ENCODE measurements around the gene PATZ1. TPM values are rescaled to one million over a fixed set of nuclear protein-coding genes. Genes with fewer than 3 reads are reported as not detected.
A peak's percentile ranks its signal among the peaks of the same experiment; 100 is the strongest.

The PATZ1 gene
- total and polyA plus RNA-seq, 2 of the 4 experiments (the other 2 are of a cell fraction): 6.5 to 10.5 TPM

- peak within 1 kb of the TSS; percentile 83 for H3K9ac ChIP-seq (ENCODE audit: low read depth, low read length)
- H3K27ac ChIP-seq (ENCODE audit: insufficient read depth, low read length): peak within 1 kb of the TSS; percentile 69
- in situ Hi-C loops (cut with MboI; ENCODE audit: low sequenced_read_pairs) (no loop called here), dilution Hi-C loops (cut with HindIII; ENCODE audit: low sequenced_read_pairs, unreplicated experiment) (no loop called here), intact Hi-C loops (cut with micrococcal nuclease) (loop anchor here (2.0 kb wide), 1 partner anchor 52 kb away; no protein-coding TSS in a partner anchor)
- H4K20me1 ChIP-seq (ENCODE audit: insufficient read depth, low read length): no peaks in the 10 kb centered on the region
- ATAC-seq (ENCODE audit: low read depth) (peak; percentile 73), DNase-seq (peak; percentile 91)
- H3K14ac ChIP-seq (replicated peaks; ENCODE audit: low read depth, low read length): peak within 1 kb of the TSS; percentile 100
- H3K36me3 ChIP-seq (ENCODE audit: control insufficient read depth, insufficient read depth, low read length): peaks cover 17% of the 10 kb centered on the region
- 0 out of 2 replicates have a peak, but pooled peaks cover 7% of the 10 kb centered on the region for H3K9me1 ChIP-seq (ENCODE audit: insufficient read depth, low read length)
- peak within 1 kb of the TSS; percentile 86 for H4K91ac ChIP-seq (ENCODE audit: insufficient read depth, low read depth, low read length)
- H3K4me3 ChIP-seq (ENCODE audit: insufficient read depth, low read depth, low read length): peak within 1 kb of the TSS; percentile 54
- H2BK20ac ChIP-seq (ENCODE audit: low read depth, low read length): peak within 1 kb of the TSS; percentile 72
- H3K18ac ChIP-seq (ENCODE audit: low read depth, low read length): peak within 1 kb of the TSS; percentile 55
- ChIA-PET POLR2A (ENCODE audit: unreplicated experiment) (interaction anchor here (0.8 kb wide), 1 partner anchor 115 kb away, joined by 3 read pairs; no protein-coding TSS in a partner anchor), CTCF (interaction anchor here (0.7 to 2.2 kb wide), 4 partner anchors 10 to 21 kb away, joined by 4 to 10 read pairs (median 4); no protein-coding TSS in a partner anchor)
- H4K8ac ChIP-seq (ENCODE audit: low read depth in 2 of 2, low read length in 2 of 2): peak within 1 kb of the TSS; percentile 6 to 89; a peak in 3 of 4 replicates
- H3K4me1 ChIP-seq (ENCODE audit: control insufficient read depth, insufficient read depth, low read length): peaks cover 9% of the 10 kb centered on the region; the same call in 1 of the 2 replicates
- BruUV-seq (replicated peaks): no TSS peak
- H3K4ac ChIP-seq (ENCODE audit: low read depth, low read length): peak within 1 kb of the TSS; percentile 98
- 0% methylated on average over 7 of the region's 19 CpGs; no CpG with 5 or more reads in 1 of the 2 experiments for WGBS, 2 experiments (ENCODE audit: extremely low coverage in 2 of 2, insufficient read length in 1 of 2)
- H3K27me3 ChIP-seq (ENCODE audit: control insufficient read depth, insufficient read depth, low read length): no peaks in the 10 kb centered on the region
- peaks cover 16 to 35% of the 10 kb centered on the region in 2 experiments for H3K79me1 ChIP-seq (ENCODE audit: low read depth in 1 of 2, low read length in 2 of 2)
- H2BK5ac ChIP-seq (ENCODE audit: low read depth, low read length, poor library complexity, severe bottlenecking): peak within 1 kb of the TSS; percentile 90
- H3K4me2 ChIP-seq (ENCODE audit: low read depth, low read length): peak within 1 kb of the TSS; percentile 93
- H3K56ac ChIP-seq (ENCODE audit: extremely low read depth, insufficient read depth, low read length): peak within 1 kb of the TSS; percentile 82; the same call in 1 of the 2 replicates
- peak within 1 kb of the TSS; percentile 82 for H2BK120ac ChIP-seq (ENCODE audit: low read depth, low read length)
- H2BK15ac ChIP-seq (ENCODE audit: low read depth, low read length): peak within 1 kb of the TSS; percentile 39; the same call in 2 of the 3 replicates
- H2AK9ac ChIP-seq (replicated peaks; ENCODE audit: low read depth, low read length, poor library complexity): peak within 1 kb of the TSS; percentile 95
- H4K5ac ChIP-seq (ENCODE audit: low read depth, low read length): peak within 1 kb of the TSS; percentile 36
- H2AFZ ChIP-seq (replicated peaks; ENCODE audit: low read length, poor library complexity): peak within 1 kb of the TSS; percentile 91
- no peaks in the 10 kb centered on the region for H3K9me3 ChIP-seq (ENCODE audit: control insufficient read depth, insufficient read depth, low read length)
- H2AK5ac ChIP-seq (ENCODE audit: low read depth, low read length): peak within 1 kb of the TSS; percentile 95
- peak within 1 kb of the TSS; percentile 100 for H3K23ac ChIP-seq (ENCODE audit: low read depth, low read length)
- TF ChIP-seq RFX5 (IDR thresholded peaks at IDR 0.05; ENCODE audit: low read depth, low read length): no peak
- TF ChIP-seq ELK1 (IDR thresholded peaks at IDR 0.05; ENCODE audit: borderline replicate concordance, low read depth, low read length): no peak
- TF ChIP-seq POLR2A (IDR thresholded peaks at IDR 0.05; ENCODE audit: low read depth, low read length): peak; percentile 71; the same call in 1 of the 2 replicates
- TF ChIP-seq BHLHE40 (IDR thresholded peaks at IDR 0.05; ENCODE audit: low read depth, low read length): no peak
- TF ChIP-seq CEBPB (IDR thresholded peaks at IDR 0.05; ENCODE audit: low read depth, low read length): no peak
- no peak for TF ChIP-seq MAZ (IDR thresholded peaks at IDR 0.05; ENCODE audit: borderline replicate concordance, low read depth, low read length)
- no peak for TF ChIP-seq USF2 (IDR thresholded peaks at IDR 0.05; ENCODE audit: low read depth, low read length)
- TF ChIP-seq FOS (IDR thresholded peaks at IDR 0.05; ENCODE audit: low read depth, low read length): no peak
- TF ChIP-seq RCOR1 (IDR thresholded peaks at IDR 0.05; ENCODE audit: insufficient replicate concordance, low read length): no peak
- TF ChIP-seq CHD1 (IDR thresholded peaks at IDR 0.05; ENCODE audit: low read depth, low read length): no peak
- peak; percentile 40 for TF ChIP-seq RAD21 (IDR thresholded peaks at IDR 0.05; ENCODE audit: low read length)
- no peak for TF ChIP-seq NFE2L2 (IDR thresholded peaks at IDR 0.05; ENCODE audit: low read depth, low read length)
- no peak for TF ChIP-seq MXI1 (IDR thresholded peaks at IDR 0.05; ENCODE audit: borderline replicate concordance, low read depth, low read length)
- TF ChIP-seq CTCF (conservative IDR thresholded peaks at IDR 0.05; ENCODE audit: low read depth, low read length): peak; percentile 51
Measured at GRCh38 chr22:31292236-31292989, 53.7 kb downstream of the PATZ1 start, which contains the start of gene PIK3IP1. PIK3IP1 (minus strand) TSS chr22:31292488; CDS start chr22:31292344, 144 bp downstream.

Data from IMR-90 (cell line).